Heart left ventricle (tissue), 13 donors: ENCODE measurements around the gene ANKRD9.

Experiments
- POLR2A ChIP-seq, 2 donors: fragments of 450-650 bp; IDR thresholded peaks; one replicate each; pipeline ENCODE4 v1.6.1; 2017; ENCODE audit warnings: antibody characterized with exemption in 2 of 2, mild to moderate bottlenecking in 2 of 2, moderate library complexity in 2 of 2
- TF ChIP-seq, protein P1 (sequence below), 12 donors: fragments of 200-600 bp; sonication (generic) in 4 of 12; IDR thresholded peaks; one replicate each; pipeline versions ENCODE4 v1.5.0 to v1.8.0; 2018 to 2022; ENCODE audit warnings: antibody characterized with exemption in 12 of 12, mild to moderate bottlenecking in 5 of 12
- donor health status: ischemic (EF 13 %, LVEDD 7.1; RV severe dilation, severe dysfunction).
- donor health status: DM: no; HTN: yes; CAD: no.
- donor health status: DM: no; HTN: no; CAD: no.
- donor health status: ischemic (EF 25% LVEDD 6.9; RV normal size, moderate dysfunction).
- donor health status: ischemic (EF 25% LVEDD 5.7; RV mildly dilated, moderate dysfunction).
- donor health status: ischemic (EF 35%, LVEDD 5.7; RV mildly dilated, moderate dysfunction).
- donor health status: nonischemic (EF 11% LVEDD 7.7; RV severe dilation, severe dysfunction).
- donor health status: DM: yes; HTN: yes; CAD: no.
- donor health status: PGD.
- donor health status: ischemic (EF 29% LVEDD 5.4; RV normal size, mild dysfunction).
- donor health status: nonischemic (EF 23%, LVEDD 6.1; RV moderate dilation, normal function).

DNA sequence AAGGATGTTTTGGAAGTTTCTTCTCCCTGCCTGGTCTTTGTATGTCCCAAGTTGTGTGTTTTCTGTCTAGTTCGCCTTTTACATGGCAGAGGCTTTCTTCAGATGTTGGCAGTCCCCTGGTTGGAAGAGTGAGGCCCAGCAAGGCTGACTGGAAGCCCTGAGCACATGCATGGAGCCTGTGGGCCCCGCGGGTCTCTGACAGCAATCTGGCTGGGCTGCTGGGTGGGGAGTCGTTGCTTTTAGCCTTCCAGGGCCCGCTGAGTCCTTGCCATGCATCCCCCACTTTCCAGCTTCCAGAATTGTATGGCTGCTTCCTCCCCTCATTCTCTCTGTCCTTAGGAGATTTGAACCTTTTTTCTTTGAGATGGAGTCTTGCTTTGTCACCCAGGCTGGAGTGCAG is 25.3 kb downstream of the ANKRD9 start:
- no peak for TF ChIP-seq POLR2A (IDR thresholded peaks at IDR 0.05)
- TF ChIP-seq, protein P1, sequence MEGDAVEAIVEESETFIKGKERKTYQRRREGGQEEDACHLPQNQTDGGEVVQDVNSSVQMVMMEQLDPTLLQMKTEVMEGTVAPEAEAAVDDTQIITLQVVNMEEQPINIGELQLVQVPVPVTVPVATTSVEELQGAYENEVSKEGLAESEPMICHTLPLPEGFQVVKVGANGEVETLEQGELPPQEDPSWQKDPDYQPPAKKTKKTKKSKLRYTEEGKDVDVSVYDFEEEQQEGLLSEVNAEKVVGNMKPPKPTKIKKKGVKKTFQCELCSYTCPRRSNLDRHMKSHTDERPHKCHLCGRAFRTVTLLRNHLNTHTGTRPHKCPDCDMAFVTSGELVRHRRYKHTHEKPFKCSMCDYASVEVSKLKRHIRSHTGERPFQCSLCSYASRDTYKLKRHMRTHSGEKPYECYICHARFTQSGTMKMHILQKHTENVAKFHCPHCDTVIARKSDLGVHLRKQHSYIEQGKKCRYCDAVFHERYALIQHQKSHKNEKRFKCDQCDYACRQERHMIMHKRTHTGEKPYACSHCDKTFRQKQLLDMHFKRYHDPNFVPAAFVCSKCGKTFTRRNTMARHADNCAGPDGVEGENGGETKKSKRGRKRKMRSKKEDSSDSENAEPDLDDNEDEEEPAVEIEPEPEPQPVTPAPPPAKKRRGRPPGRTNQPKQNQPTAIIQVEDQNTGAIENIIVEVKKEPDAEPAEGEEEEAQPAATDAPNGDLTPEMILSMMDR (IDR thresholded peaks at IDR 0.05) = no peak
